Calu3 (cell line): ENCODE measurements around the gene PBX3. TPM values are rescaled to one million over a fixed set of nuclear protein-coding genes. Genes with fewer than 3 reads are reported as not detected.

Experiments used
- BruUV-seq: library from RNA; stranded (reverse); fragments of 400-500 nt; replicated peaks from 2 replicates; lab custom pipeline; 2021; lab: Mats Ljungman, UMichigan
- CTCF ChIA-PET: fragments of 300-600 bp; sonication (Branson Sonifier 250); formaldehyde crosslinking; loops from one replicate; lab custom pipeline; 2022; ENCODE audit warnings: antibody characterized with exemption; lab: Charles Lee
- DNase-seq: peaks from one replicate; pipeline ENCODE4 v3.0.0; 2022
- H3K27ac Mint-ChIP-seq: one replicate; pipeline ENCODE4 v1.8.0; 2022; ENCODE audit warnings: mixed read lengths; ENCODE audit not compliant: unreplicated experiment
- H3K27me3 Mint-ChIP-seq: one replicate; pipeline ENCODE4 v1.8.0; 2022; ENCODE audit warnings: mixed read lengths; ENCODE audit not compliant: unreplicated experiment
- H3K36me3 Mint-ChIP-seq: one replicate; pipeline ENCODE4 v1.8.0; 2022; ENCODE audit warnings: mild to moderate bottlenecking, moderate library complexity, mixed read lengths; ENCODE audit not compliant: insufficient read depth, unreplicated experiment
- H3K4me1 Mint-ChIP-seq: one replicate; pipeline ENCODE4 v1.8.0; 2022; ENCODE audit warnings: mild to moderate bottlenecking, low read depth, mixed read lengths; ENCODE audit not compliant: unreplicated experiment
- H3K4me3 Mint-ChIP-seq: one replicate; pipeline ENCODE4 v1.8.0; 2022; ENCODE audit warnings: mild to moderate bottlenecking, low read depth, moderate library complexity, mixed read lengths; ENCODE audit not compliant: unreplicated experiment
- H3K9me3 Mint-ChIP-seq: one replicate; pipeline ENCODE4 v1.8.0; 2022; ENCODE audit warnings: low read depth, mixed read lengths; ENCODE audit not compliant: unreplicated experiment
- CTCF ChIP-seq: fragments of 200-600 bp; IDR thresholded peaks from one replicate; pipeline ENCODE4 v1.8.0; 2022; ENCODE audit warnings: antibody characterized with exemption; ENCODE audit not compliant: unreplicated experiment
- intact Hi-C: fragments of 100-400 bp; cut with micrococcal nuclease; formaldehyde crosslinking; loops from one replicate; pipeline ENCODE4 v1.10.0; 2022; ENCODE audit not compliant: unreplicated experiment
- total RNA-seq: library from RNA; stranded (reverse); gene quantifications from 2 replicates; pipeline ENCODE4 v1.2.3, GENCODE V29; 2022

The PBX3 gene
- total RNA-seq, 1 experiment from 2014 or later, result 8.0 TPM

GRCh38 chr9:125956102-125956501, 208.9 kb downstream of the PBX3 start:
- no TSS peak for BruUV-seq
- no peaks in the 10 kb centered on the region for H3K4me1 Mint-ChIP-seq
- no peak for DNase-seq

GRCh38 chr9:125959315-125959714, 212.1 kb downstream of the PBX3 start:
- H3K4me1 Mint-ChIP-seq, result no peaks in the 10 kb centered on the region
- intact Hi-C loops, result no loop called here
- no TSS peak for BruUV-seq
- H3K36me3 Mint-ChIP-seq, result no peaks in the 10 kb centered on the region
- no peaks in the 10 kb centered on the region for H3K27me3 Mint-ChIP-seq
- no peak for DNase-seq
- CTCF ChIA-PET, result no interaction called here
- H3K9me3 Mint-ChIP-seq, result no peaks in the 10 kb centered on the region
- H3K27ac Mint-ChIP-seq, result no peak overlapping the region
- H3K4me3 Mint-ChIP-seq, result no peak overlapping the region
- no peak for TF ChIP-seq CTCF

More at GRCh38 chr9:125956102-125956501, 208.9 kb downstream of the PBX3 start:
- intact Hi-C loops, result no loop called here
- Mint-ChIP-seq H3K36me3 (no peaks in the 10 kb centered on the region), H3K27me3 (no peaks in the 10 kb centered on the region), H3K4me3 (no peak overlapping the region), H3K27ac (no peak overlapping the region), H3K9me3 (no peaks in the 10 kb centered on the region)
- CTCF ChIA-PET, result no interaction called here
- TF ChIP-seq CTCF, result no peak

GRCh38 chr9:125959951-125960619, 212.9 kb downstream of the PBX3 start:
- Mint-ChIP-seq H3K9me3 (no peaks in the 10 kb centered on the region), H3K27me3 (no peaks in the 10 kb centered on the region), H3K4me1 (no peaks in the 10 kb centered on the region), H3K4me3 (no peak overlapping the region), H3K36me3 (no peaks in the 10 kb centered on the region), H3K27ac (no peak overlapping the region)
- CTCF ChIA-PET, result no interaction called here
- no TSS peak for BruUV-seq
- intact Hi-C loops, result no loop called here
- DNase-seq, result no peak
- TF ChIP-seq CTCF, result no peak

- Mint-ChIP-seq H3K4me3 (no peak overlapping the region), H3K27me3 (no peaks in the 10 kb centered on the region), H3K9me3 (no peaks in the 10 kb centered on the region), H3K27ac (no peak overlapping the region), H3K4me1 (no peaks in the 10 kb centered on the region), H3K36me3 (no peaks in the 10 kb centered on the region)
- intact Hi-C loops, result no loop called here
- CTCF ChIA-PET, result no interaction called here
- BruUV-seq, result no TSS peak
- no peak for TF ChIP-seq CTCF
- DNase-seq, result no peak
Observed at GRCh38 chr9:125960626-125961025, 213.5 kb downstream of the PBX3 start.
